PC-9 (cell line): ENCODE data around the gene NR1H4. TPM values are rescaled to one million over a fixed set of nuclear protein-coding genes. Genes with fewer than 3 reads are reported as not detected.

Experiments used
- BruUV-seq: library from RNA; stranded (reverse); fragments of 400-500 nt; replicated peaks from 2 replicates; lab custom pipeline; 2021; lab: Mats Ljungman, UMichigan
- CTCF ChIA-PET: fragments of 300-600 bp; sonication (Branson Sonifier 250); formaldehyde crosslinking; loops from one replicate; lab custom pipeline; 2022; ENCODE audit warnings: antibody characterized with exemption; lab: Charles Lee
- POLR2A ChIA-PET: fragments of 300-600 bp; sonication (Branson Sonifier 250); formaldehyde crosslinking; loops from one replicate; lab custom pipeline; 2022; ENCODE audit warnings: antibody characterized with exemption; ENCODE audit not compliant: unreplicated experiment; lab: Charles Lee
- DNase-seq, 2 experiments: peaks; one replicate each; pipeline versions ENCODE4 v3.0.0 to v3.0.0-alpha.2; 2015 to 2022; ENCODE audit warnings: mixed read lengths in 1 of 2
- H2AFZ ChIP-seq: fragments of 200-600 bp; sonication (generic); 2 replicates; pipeline ENCODE4 v1.8.1; 2017; ENCODE audit warnings: antibody characterized with exemption
- H3F3A ChIP-seq: fragments of 200-600 bp; sonication (generic); 2 replicates; pipeline ENCODE4 v1.8.1; 2017; ENCODE audit warnings: antibody characterized with exemption, mild to moderate bottlenecking, low read depth; ENCODE audit not compliant: insufficient read depth
- H3K27ac ChIP-seq: fragments of 200-600 bp; sonication (generic); 2 replicates; pipeline ENCODE4 v1.6.1; 2016; ENCODE audit warnings: mixed run types
- H3K27me3 ChIP-seq: fragments of 200-600 bp; sonication (generic); 2 replicates; pipeline ENCODE4 v1.6.1; 2016; ENCODE audit warnings: low read depth, mixed run types; ENCODE audit not compliant: insufficient read depth
- H3K36me3 ChIP-seq: fragments of 200-600 bp; sonication (generic); 2 replicates; pipeline ENCODE4 v1.6.1; 2016; ENCODE audit warnings: low read depth, mixed run types
- H3K4me1 ChIP-seq: fragments of 200-600 bp; sonication (generic); replicated peaks from 2 replicates; pipeline ENCODE4 v1.6.1; 2016; ENCODE audit warnings: mixed run types; ENCODE audit not compliant: insufficient read depth
- H3K4me2 ChIP-seq: fragments of 200-600 bp; sonication (generic); 2 replicates; pipeline ENCODE4 v1.6.1; 2017; ENCODE audit warnings: mixed run types
- H3K4me3 ChIP-seq: fragments of 200-600 bp; sonication (generic); 2 replicates; pipeline ENCODE4 v1.6.1; 2016; ENCODE audit warnings: mixed run types
- H3K79me2 ChIP-seq: fragments of 200-600 bp; sonication (generic); 2 replicates; pipeline ENCODE4 v1.6.1; 2017; ENCODE audit warnings: low read depth, mixed run types
- H3K9me2 ChIP-seq: fragments of 200-600 bp; sonication (generic); 2 replicates; pipeline ENCODE4 v1.8.1; 2017; ENCODE audit warnings: mild to moderate bottlenecking; ENCODE audit not compliant: insufficient read depth
- H3K9me3 ChIP-seq: fragments of 200-600 bp; sonication (generic); 2 replicates; pipeline ENCODE4 v1.8.1; 2016; ENCODE audit warnings: low read depth; ENCODE audit not compliant: insufficient read depth
- H4K20me1 ChIP-seq: fragments of 200-600 bp; sonication (generic); 2 replicates; pipeline ENCODE4 v1.8.1; 2017; ENCODE audit not compliant: insufficient read depth
- CTCF ChIP-seq: fragments of 200-600 bp; sonication (generic); conservative IDR thresholded peaks from 2 replicates; pipeline ENCODE4 v1.6.1; 2017; ENCODE audit warnings: mixed run types, antibody characterized with exemption, mild to moderate bottlenecking, moderate library complexity
- EZH2 ChIP-seq: fragments of 200-600 bp; sonication (generic); IDR thresholded peaks from 2 replicates; pipeline ENCODE4 v1.8.0; 2017; ENCODE audit warnings: antibody characterized with exemption, low read depth
- intact Hi-C: fragments of 100-400 bp; cut with micrococcal nuclease; formaldehyde crosslinking; loops from one replicate; pipeline ENCODE4 v1.10.0; 2022; ENCODE audit not compliant: unreplicated experiment
- total RNA-seq: library from RNA; stranded (reverse); gene quantifications from 2 replicates; pipeline ENCODE4 v1.2.3, GENCODE V29; 2021

Gene NR1H4
- total RNA-seq, 1 experiment from 2014 or later = not detected

GRCh38 chr12:100503228-100503628, 29.6 kb downstream of the NR1H4 start:
- ChIA-PET CTCF (no interaction called here), POLR2A (no interaction called here)

GRCh38 chr12:100504804-100505203, 31.1 kb downstream of the NR1H4 start:
- TF ChIP-seq CTCF (no peak), EZH2 (no peak)
- DNase-seq = no peak
- CTCF ChIA-PET = no interaction called here
- no peaks in the 10 kb centered on the region for H3K79me2 ChIP-seq
- POLR2A ChIA-PET = no interaction called here
- intact Hi-C loops = no loop called here
- H3K9me2 ChIP-seq = no peaks in the 10 kb centered on the region
- no peaks in the 10 kb centered on the region for H4K20me1 ChIP-seq
- no peaks in the 10 kb centered on the region for H3K9me3 ChIP-seq
- H3K27me3 ChIP-seq = peaks cover 12% of the 10 kb centered on the region; the same call in 1 of the 2 replicates
- H3K4me3 ChIP-seq = no peak overlapping the region
- no peaks in the 10 kb centered on the region for H3K4me1 ChIP-seq
- no peak overlapping the region for H3K27ac ChIP-seq
- no TSS peak for BruUV-seq
- no peak overlapping the region for H3K4me2 ChIP-seq
- no peak overlapping the region for H2AFZ ChIP-seq
- no peaks in the 10 kb centered on the region for H3F3A ChIP-seq
- H3K36me3 ChIP-seq = no peaks in the 10 kb centered on the region

More at GRCh38 chr12:100503228-100503628, 29.6 kb downstream of the NR1H4 start:
- peaks cover 10% of the 10 kb centered on the region; the same call in 1 of the 2 replicates for H3K27me3 ChIP-seq
- H3K9me3 ChIP-seq = no peaks in the 10 kb centered on the region
- BruUV-seq = no TSS peak
- no peak overlapping the region for H3K4me3 ChIP-seq
- no peaks in the 10 kb centered on the region for H3K36me3 ChIP-seq
- H3K27ac ChIP-seq = no peak overlapping the region
- no peak for DNase-seq
- no peaks in the 10 kb centered on the region for H4K20me1 ChIP-seq
- no peak overlapping the region for H3K4me2 ChIP-seq
- intact Hi-C loops = no loop called here
- no peaks in the 10 kb centered on the region for H3K79me2 ChIP-seq
- no peak overlapping the region for H2AFZ ChIP-seq
- H3K4me1 ChIP-seq = no peaks in the 10 kb centered on the region
- TF ChIP-seq EZH2 (no peak), CTCF (no peak)
- H3K9me2 ChIP-seq = no peaks in the 10 kb centered on the region
- no peaks in the 10 kb centered on the region for H3F3A ChIP-seq

- TF ChIP-seq CTCF (no peak), EZH2 (no peak)
- Histone ChIP-seq H3K9me2 (no peaks in the 10 kb centered on the region), H3K79me2 (no peaks in the 10 kb centered on the region), H3K36me3 (no peaks in the 10 kb centered on the region), H3K9me3 (0 out of 2 replicates have a peak, but pooled peaks cover 3% of the 10 kb centered on the region), H2AFZ (no peak overlapping the region), H3K4me3 (no peak overlapping the region), H3K27me3 (peaks cover 22% of the 10 kb centered on the region; the same call in 1 of the 2 replicates), H3K27ac (no peak overlapping the region), H3K4me2 (no peak overlapping the region), H4K20me1 (no peaks in the 10 kb centered on the region), H3F3A (no peaks in the 10 kb centered on the region), H3K4me1 (no peaks in the 10 kb centered on the region)
- ChIA-PET CTCF (no interaction called here), POLR2A (no interaction called here)
- no peak for DNase-seq
- intact Hi-C loops = no loop called here
- no TSS peak for BruUV-seq
Measured at GRCh38 chr12:100508751-100509150, 35.1 kb downstream of the NR1H4 start.
